Stimulated activated CD8-positive, alpha-beta memory T cell treated with anti-CD3 and anti-CD28 coated beads, Interleukin-7, amount 100 ng/mL, for 4 hours (primary cell): ENCODE measurements around the gene CD4.
"Not testable (repeated sequence)": the region's sequence is repeated elsewhere in the genome, so short reads cannot be mapped to it uniquely, and the experiment has no call there.

Experiments
- DNase-seq, 2 donors: peaks; one replicate each; pipeline ENCODE4 v3.0.0-alpha.2; 2020; ENCODE audit warnings: low read depth in 2 of 2

The CD4 gene

GRCh38 chr12:6845395-6845794 is 56.1 kb downstream of the CD4 start:
- DNase-seq: no peak

DNA sequence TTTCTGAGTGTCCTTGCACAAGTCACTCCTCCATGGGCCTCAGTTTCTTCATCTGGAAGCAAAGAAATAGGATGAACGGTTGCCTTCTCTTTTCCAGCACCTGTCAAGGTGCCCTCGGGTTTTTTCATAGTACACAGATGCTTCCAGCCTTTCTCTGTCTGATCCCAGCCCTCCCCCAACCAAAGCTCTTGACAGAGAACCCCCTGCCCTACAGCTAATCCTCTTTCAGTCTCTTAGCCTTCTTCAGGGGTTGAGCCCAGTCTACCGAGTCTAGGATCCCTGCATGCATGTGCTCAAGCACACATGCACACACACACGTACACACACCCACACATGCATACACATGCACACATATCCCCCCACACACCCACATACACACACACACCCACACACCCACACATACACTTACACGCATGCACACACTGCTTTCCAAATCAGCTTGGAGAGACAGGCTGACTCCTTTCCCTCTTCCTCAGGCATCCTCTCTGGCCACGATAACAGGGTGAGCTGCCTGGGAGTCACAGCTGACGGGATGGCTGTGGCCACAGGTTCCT is 57.1 kb downstream of the CD4 start:
- no peak for DNase-seq

DNA sequence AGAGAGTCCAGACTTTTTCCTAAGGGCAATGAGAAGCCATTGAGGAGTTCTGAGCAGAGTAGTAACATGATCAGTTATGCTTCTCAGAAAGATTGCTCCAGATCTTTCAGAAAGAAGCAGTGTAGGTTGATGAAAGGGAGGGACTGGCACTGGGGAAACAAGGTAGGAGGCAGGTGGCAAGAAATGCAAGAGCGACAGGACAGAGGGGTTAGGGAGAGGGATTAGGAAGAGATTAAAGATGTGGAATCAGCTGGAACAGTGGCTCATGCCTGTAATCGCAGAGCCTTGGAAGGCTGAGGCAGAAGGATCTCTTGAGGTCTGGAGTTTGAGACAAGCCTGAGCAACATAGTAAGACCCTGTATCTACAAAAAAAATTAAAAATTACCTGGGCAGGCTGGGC is 58.3 kb downstream of the CD4 start:
- no peak for DNase-seq

GRCh38 chr12:6849427-6849826 is 60.1 kb downstream of the CD4 start:
- DNase-seq: no peak

- DNase-seq: no peak
These were observed 60.7 kb downstream of the CD4 start for GRCh38 chr12:6849976-6850560.

DNA sequence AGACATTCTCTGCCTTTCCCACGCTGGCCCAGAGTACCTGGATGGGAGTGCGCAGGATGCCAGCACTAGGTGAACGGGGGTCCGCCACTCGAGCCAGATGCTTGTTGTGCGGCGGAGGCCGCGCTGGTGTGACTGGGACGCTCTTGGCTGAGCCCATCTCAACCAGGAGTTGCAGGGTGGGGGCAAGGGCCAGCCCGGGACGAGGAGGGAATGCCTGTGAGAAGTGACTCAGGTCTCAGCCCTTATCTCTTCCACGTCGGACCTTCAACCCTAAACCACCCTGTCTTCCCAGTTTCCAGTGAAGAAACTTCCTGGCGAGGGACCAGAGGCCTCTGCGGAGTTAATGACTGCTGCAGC is 61.4 kb downstream of the CD4 start:
- no peak for DNase-seq

DNA sequence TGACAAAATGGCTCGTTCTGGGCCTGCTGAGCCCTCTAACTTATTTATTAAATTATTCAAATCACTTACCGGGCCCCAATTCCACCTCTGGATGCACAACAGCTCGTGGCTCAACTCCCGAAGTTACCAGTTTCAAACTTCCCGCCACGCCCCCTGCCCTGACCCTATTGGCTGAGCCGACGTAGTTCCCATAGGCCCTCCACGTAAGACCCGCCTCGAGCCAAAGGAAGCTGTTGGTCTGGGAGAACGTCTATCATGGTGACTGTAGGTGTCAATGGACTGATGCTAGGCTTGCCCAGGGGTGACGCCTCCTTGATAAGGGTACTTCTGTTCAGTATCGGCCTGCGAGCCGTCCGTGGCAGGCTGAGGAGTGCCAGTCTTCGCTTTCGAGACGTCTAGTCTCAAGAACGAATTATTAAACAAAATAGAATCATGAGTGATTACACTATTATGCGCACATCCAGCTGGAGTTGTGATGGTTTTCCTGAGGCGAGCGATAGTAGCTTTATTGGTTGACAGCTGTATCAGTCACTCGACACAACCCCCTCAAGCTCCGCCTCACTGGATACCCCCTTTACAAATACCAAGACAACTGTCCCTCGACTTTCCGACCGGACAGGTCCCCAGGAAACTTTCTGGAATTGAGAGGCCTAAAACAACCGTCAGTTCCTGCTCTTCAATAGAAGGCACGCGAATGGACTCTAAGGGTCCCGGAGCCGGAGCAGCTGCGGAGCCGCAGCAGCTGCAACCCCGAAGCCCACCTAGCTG is 62.0 kb downstream of the CD4 start, which contains the start of gene CDCA3:
TSS of gene CDCA3 (minus strand) at position 134 of the 768 bp plus-strand sequence. CDS start 334 bp downstream, outside the sequence.
- DNase-seq: peak; percentile 83 to 91

DNA sequence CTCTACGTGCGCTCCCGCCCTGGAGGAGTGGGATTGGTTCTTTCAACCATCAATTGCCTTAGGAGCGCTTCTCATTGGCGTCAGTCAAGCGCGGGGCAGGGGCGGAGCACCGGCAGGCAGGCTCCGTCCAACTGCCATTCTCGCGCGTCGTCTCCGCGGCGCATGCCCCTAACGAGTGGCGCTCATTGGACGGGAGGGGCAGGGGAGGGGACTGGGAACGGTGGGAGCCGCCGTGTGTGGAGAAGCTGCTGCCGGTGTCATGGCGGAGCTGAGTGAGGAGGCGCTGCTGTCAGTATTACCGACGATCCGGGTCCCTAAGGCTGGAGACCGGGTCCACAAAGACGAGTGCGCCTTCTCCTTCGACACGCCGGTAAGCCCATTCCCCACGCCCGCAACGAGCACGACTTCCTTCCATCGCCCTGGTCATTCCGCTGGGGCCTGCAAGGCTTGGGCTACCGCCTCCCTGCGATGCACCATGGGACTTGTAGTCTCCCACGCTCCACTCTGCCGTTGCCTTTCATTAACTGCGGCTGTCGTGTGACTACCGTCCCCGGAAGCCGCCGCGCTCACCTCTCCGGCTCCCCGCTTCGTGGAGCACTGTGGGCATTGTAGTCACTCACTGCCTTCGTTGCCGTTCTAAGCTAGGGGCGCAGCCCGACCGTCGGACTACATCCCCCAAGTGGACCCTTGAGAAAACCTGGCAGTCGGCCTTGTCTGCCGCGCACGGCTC is 62.8 kb downstream of the CD4 start, which contains the start of gene USP5:
TSS of gene USP5 (plus strand) at position 230 of the 730 bp plus-strand sequence. CDS start at position 260, 30 bp downstream.
- peak; percentile 98 to 99 for DNase-seq

GRCh38 chr12:6852651-6853354 is 63.5 kb downstream of the CD4 start:
- DNase-seq: peak; percentile 30 to 37

DNA sequence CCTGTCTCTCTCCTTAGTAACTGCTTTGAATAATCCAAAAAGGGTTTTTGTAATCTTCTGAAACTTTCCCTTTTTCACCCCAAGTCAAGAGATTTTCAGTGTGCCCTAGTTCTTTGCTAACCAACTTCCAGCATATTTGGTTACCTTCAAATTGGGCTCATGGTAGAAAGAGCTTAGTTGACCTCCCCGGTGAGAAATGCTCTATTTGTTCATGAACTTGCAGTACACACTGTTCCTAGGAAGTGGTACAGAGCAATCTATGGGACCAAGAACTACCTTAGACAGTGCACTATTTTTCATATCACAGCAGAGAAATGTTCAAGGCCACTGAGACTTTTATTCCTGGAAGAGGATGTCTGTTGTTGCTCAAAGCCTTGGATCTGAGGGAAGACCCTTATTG is 64.3 kb downstream of the CD4 start:
- no peak for DNase-seq

GRCh38 chr12:6854036-6854435 is 64.7 kb downstream of the CD4 start:
- DNase-seq: no peak

- DNase-seq: no peak
These were observed 66.0 kb downstream of the CD4 start for GRCh38 chr12:6855322-6855721.

DNA sequence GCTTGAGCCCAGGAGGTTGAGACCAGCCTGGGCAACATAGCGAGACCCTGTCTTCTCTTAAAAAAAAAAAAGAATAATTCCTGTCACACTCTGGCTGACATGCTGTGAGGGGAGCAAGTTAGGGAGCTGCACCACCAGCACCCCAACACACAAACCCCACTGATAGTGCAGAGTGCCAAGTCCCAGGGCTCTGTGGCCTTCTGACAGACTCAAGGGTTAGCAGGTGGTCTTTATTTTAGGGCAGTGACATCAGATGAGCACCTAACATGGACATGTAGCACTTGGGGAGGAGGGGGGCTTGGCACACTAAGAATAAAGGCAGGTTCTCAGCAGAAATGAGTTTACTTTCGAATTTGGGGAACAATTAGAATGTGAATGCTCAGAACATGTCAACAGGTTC is 69.5 kb downstream of the CD4 start:
- DNase-seq: no peak

DNA sequence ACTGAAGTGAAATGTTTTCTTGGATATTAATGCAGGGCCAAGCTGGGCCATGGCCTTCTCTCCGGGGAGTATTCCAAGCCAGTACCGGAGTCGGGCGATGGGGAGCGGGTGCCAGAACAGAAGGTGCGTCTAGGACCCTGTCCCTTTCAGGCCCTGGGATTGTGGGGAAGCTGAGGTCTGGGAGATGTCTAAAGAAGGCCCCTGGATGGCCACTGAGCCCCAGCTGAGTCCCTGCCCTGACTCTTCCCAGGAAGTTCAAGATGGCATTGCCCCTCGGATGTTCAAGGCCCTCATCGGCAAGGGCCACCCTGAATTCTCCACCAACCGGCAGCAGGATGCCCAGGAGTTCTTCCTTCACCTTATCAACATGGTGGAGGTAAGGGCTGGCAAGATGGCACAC is 70.8 kb downstream of the CD4 start:
- DNase-seq: no peak

DNA sequence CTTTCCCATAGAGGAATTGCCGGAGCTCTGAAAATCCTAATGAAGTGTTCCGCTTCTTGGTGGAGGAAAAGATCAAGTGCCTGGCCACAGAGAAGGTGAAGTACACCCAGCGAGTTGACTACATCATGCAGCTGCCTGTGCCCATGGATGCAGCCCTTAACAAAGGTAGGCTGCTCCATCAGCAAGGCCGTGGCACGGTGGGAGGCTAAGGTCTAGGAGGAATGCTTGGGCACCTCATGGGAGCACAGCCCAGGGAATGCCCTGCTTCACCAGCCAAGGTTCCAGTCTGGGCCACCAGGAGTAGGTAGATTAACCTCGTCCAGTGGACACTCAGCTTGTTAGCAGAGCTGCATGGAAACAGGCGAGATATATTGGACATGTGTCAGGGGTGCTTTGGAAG is 71.6 kb downstream of the CD4 start:
- no peak for DNase-seq

GRCh38 chr12:6861391-6861790 is 72.1 kb downstream of the CD4 start:
- no peak for DNase-seq

DNA sequence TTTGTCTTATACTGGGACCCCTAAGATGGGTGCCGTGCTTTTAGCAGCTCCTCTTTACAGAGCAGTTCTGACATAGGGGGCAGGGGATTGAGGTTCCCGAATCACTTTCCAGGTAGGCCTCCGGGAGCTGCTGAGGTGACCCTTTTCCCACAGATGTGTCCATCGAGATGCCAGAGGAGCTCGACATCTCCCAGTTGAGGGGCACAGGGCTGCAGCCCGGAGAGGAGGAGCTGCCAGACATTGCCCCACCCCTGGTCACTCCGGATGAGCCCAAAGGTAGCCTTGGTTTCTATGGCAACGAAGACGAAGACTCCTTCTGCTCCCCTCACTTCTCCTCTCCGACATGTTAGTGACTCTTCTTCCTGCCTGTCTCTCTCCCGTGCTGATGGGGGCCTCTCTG is 73.7 kb downstream of the CD4 start:
- no peak for DNase-seq

- DNase-seq: no peak
These were observed 74.4 kb downstream of the CD4 start for GRCh38 chr12:6863586-6864321.

GRCh38 chr12:6865307-6865706 is 76.0 kb downstream of the CD4 start:
- not testable (repeated sequence) for DNase-seq

GRCh38 chr12:6866163-6866919 is 77.0 kb downstream of the CD4 start:
- no peak for DNase-seq
